Stimulated activated naive CD8-positive, alpha-beta T cell treated with anti-CD3 and anti-CD28 coated beads, Interleukin-15, Interleukin-2, amounts not matched to agents 100 U/mL and 50 U/mL, for 24 hours (primary cell): Measurements from ENCODE around the gene PXMP2.

Experiments used
- ATAC-seq: fragments of 150-1000 bp; cut with Tn5 transposase; one replicate; pipeline ENCODE4 v1.10.0; 2021
- DNase-seq: peaks from one replicate; pipeline ENCODE4 v3.0.0; 2021

PXMP2 gene

GRCh38 chr12:132687211-132688164 is at the start of gene PXMP2, which contains the start of gene POLE:
PXMP2 (plus strand) TSS chr12:132687587; CDS start chr12:132687671, 84 bp downstream.
POLE (minus strand) TSS chr12:132687342; CDS start chr12:132687315, 27 bp downstream.
- peak; percentile 96 for ATAC-seq
- DNase-seq: peak; percentile 97

- ATAC-seq (no peak), DNase-seq (no peak)
These were observed 49.6 kb upstream of the PXMP2 start for GRCh38 chr12:132637811-132638210.

DNA sequence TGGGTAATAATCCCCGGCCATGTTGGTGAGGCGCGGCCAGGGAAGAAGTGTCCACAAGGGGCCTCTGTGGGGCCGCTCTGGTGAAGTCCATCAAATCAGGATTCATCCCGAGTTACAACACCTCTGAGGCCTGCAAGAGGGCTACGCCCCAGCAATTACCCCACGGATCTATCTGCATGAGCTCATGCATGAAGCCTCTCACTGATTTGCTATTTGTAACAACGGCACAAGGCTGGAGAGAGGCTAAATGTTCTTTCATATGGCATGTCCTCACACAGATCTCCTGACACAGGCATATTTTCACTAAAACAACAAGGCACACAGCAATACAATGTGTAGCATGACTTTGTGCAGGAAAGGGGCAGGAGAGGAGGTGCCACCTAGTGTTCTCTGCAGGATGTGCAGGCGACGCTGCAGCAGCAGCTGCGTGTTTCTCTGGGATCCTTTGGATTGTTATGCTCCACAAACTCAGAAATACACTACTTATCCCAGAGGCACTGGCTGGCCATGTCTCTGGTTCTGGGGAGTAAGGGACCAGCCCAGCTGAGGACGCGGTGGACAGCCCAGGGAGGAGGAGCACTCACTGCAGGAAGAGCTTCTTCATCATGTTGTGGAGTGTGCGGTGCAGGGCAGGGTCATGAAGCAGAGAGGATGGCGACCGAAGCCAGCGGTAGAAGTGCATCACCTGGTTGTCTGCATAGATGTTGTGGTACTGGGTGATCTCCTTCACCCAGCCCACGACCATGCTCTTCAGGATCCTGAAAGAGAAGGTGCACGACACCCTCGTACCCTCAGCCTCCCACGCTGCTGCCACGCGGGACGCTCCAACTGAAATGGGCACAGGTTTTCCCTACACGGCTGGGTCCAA is 48.6 kb upstream of the PXMP2 start:
- ATAC-seq: no peak
- no peak for DNase-seq

DNA sequence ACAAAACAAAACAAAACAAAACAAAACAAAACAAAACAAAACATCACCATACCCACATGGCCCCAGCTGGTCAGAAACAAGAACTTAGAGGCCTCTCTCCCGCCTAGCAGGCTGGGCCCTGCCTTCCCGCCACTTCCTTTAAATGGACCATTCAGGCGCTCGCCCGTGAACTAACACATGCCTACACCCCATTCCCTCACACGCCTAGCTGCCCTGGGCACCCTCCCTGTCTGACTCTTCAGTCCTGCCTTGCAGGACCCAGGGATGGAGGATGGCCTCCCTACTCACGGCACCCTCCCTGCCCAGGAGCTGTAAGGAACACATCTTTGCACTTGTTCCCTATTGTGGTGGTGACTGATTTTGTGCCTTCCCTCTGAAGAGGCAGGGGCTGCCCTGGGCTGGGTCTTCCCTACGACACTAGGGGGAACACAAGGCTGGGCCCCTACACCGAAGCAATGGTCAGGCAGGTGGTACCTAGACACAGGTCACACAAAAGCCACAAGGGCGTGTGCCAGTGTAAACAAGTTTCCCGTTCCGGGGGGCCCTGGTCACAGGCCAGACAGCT is 47.3 kb upstream of the PXMP2 start:
- DNase-seq: no peak
- ATAC-seq: no peak

DNA sequence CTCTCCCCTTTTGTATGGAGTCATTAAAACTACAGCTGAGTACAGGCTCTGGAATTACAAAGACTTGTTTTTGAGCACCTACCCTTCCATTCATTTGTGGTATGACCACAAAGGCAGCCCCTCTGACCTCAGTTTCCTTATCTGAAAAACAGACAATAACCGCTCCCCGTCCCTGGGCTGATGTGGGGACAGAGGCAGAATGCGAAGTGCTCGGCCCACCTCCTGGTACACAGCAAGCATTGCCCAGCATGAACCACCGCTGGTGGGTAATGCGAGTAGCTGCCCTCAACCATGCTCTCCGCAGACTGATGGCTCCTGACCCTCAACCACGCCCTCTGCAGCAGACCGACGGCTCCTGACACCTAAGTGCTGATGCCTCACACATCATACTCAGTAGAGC is 46.5 kb upstream of the PXMP2 start:
- ATAC-seq (no peak), DNase-seq (no peak)

- no peak for DNase-seq
- ATAC-seq: no peak
These were observed 45.4 kb upstream of the PXMP2 start for GRCh38 chr12:132641811-132642650.

DNA sequence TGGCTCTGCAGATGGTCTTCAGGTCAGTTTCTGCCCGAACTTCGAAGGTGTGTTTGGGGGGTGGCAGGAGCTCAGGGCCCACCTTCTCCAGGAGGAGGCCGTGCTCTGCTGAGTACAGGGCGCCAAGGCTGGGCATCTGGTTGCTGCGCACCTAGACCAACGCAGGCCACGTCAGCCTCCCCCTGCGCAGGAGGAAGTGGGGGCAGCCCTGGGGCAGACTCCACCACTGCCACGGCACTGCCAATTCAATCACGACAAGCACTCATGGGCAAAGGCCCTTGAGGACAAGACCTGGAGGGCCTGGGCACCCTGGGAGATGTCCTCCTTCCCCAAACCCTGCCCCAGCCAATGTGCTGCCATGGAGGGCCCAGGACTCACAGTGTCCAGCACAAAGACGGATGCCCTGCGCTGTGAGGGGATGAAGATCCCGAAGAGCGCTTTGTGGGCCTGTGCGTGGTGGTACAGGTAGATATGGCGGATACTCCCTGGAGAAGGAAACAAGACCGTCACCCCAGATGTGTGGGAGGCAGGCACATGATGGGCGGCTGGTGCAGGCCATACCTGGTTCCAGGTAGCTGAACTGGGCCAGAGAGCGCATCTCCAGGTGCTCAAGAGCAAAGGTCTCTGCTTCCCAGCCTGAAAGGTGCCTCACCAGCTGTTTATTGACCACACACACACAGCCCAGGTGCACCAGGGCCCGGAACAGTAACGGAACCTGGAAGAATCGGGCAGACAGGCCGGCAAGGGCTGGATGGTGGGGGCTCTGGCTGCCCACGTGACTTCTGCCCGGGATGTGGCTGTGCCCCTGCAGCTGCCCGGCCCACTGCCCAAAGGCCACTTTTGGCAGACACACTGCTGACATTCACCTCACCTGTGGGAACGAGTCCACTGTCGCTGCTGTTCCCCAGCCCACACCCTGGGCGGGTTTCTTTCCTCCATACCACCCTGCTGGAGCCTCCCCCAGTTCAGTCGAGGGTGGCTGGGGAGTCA is 44.2 kb upstream of the PXMP2 start:
- no peak for ATAC-seq
- no peak for DNase-seq

DNA sequence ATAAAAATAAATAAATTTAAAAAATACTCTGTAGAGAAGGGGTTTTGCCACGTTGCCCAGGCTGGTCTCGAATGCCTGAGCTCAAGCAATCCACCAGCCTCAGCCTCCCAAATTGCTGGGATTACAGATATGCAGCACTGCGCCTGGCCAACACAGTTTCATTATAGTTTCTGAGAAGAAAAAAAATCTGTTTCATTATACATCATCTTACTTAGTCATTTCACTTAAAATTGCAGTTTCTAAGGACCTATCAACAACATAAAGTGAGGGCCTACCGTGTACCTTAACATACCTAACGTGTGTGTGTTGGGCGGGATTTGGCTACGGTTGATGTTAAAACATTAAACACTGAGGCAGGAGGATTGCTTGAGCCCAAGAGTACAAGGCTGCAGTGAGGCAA is 40.5 kb upstream of the PXMP2 start:
- no peak for DNase-seq
- ATAC-seq: no peak

- DNase-seq: no peak
- ATAC-seq: no peak
These were observed 39.5 kb upstream of the PXMP2 start for GRCh38 chr12:132647858-132648257.

DNA sequence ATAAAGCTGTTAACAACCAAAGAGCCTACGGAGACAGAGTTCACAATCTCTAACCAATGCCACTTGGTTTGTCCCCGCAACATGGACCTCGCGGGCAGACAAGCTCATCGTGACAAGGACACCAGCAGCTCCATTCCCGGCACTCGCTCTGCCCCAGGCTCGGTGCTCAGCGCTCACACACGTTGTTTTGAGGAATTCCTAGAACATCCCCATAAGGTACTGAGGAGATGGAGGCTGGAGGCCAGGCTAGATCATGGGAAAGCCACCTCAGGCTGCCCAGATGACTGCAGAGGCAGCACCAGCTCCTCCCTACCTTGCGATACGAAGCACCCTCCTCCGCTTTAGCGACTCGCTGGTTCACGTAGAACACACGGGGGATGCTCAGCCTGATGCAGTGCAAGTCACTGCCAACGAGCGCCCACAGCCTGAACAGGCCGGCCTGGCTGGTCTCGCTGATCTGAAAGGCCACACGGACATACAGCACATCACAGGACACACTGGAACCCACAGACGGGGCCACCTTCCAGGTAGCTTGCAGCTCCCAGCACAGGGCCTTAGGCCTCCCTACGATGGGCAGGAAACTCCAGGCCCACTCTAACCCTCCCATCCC is 38.7 kb upstream of the PXMP2 start:
- no peak for ATAC-seq
- DNase-seq: no peak

GRCh38 chr12:132649226-132649945 is 38.0 kb upstream of the PXMP2 start:
- no peak for ATAC-seq
- DNase-seq: no peak

DNA sequence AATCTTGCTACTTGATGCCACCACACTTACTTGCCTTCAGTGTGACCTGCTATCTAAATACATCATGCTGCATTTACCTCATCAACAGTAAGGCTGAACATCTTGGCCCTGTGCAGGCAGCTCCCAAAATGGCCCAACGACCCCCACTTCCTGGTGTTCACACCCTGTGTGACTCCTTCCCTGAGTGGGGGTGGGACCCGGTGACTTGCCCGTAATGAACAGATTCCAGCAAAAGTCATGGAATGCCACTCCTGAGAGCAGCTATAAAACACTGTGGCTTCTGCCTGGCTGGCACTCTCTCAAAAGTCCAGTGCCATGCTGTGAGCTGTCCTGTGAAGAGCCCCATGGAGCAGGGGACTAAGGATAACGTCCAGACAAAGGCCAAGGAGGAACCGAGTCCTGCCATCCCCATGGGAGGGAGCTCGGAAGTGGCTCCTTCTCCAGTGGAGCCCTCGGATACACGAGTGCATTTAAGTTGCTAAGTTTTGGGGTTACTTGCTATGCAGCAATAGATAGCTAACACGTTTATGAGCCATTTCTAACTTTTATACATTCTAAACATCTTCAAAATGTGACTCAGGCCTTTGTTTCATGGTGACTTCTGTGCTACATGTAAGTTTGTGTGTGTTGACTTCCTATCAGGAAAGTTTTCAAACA is 35.8 kb upstream of the PXMP2 start:
- DNase-seq: no peak
- ATAC-seq: no peak

DNA sequence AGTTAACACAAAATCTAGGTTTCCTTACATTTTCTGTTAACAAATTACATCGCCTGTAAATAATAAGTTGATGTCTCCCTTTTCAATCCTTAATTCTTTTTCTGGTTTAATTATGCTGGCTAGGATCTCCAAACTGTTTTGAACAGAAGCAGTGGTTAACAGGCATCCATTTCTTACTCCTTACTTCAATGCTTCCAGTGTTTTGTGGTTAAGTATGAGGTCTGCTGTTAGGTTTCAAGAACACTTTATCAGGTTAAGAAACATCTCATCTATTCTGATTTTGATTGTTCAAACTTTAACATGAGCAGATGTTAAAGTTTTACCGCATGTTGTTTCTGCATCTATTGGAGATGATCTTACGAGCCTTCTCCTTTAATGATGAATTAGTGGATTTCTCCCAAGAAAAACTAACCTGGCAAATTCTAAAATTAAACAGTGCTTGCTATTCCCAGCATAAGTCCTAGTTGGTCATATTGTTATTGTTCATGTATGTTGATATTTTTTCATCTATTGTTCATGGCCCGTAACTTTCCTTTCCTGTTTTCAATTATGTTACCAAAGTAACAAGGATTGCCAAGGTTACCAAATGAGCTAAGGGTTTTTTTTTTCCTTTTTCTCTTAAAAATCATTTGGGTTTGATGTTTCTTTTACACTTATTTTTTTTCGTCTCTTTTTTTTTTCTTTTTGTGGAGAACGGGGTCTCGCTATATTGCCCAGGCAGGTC is 33.7 kb upstream of the PXMP2 start:
- DNase-seq: no peak
- no peak for ATAC-seq

DNA sequence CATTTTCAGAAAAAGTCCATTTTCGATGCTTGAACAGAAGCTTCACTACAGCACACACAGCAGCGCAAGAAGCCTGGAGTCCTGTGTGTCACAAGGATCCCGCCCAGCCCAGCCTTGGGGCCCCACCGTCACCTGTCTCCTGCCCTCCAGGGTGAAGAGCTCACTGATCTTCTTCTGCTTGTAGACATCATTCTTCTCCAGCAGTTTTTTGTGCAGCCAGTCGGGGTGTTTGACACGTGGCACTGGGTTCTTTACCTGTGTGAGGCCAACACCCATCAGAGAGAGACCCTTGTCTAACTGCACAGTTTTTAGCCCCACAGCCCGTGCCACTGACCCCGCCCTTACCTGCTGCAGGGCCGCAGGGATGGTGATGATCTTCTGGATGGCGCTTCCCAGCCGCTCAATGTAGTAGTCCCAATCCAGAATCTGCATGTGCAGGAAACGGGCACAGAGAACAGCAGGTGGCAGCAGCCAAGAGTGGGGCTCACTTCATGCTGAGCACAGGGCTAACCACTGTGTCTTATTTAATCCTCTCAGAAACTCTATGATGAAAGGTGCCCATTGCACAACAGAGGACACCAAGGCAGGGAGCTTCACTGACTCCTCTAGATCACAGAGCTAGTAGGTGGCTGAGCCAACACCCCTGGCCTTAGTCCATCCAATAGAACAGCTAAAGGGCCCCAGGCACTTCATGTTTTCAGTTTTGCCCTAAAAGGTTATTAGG is 30.2 kb upstream of the PXMP2 start:
- ATAC-seq (no peak), DNase-seq (no peak)

DNA sequence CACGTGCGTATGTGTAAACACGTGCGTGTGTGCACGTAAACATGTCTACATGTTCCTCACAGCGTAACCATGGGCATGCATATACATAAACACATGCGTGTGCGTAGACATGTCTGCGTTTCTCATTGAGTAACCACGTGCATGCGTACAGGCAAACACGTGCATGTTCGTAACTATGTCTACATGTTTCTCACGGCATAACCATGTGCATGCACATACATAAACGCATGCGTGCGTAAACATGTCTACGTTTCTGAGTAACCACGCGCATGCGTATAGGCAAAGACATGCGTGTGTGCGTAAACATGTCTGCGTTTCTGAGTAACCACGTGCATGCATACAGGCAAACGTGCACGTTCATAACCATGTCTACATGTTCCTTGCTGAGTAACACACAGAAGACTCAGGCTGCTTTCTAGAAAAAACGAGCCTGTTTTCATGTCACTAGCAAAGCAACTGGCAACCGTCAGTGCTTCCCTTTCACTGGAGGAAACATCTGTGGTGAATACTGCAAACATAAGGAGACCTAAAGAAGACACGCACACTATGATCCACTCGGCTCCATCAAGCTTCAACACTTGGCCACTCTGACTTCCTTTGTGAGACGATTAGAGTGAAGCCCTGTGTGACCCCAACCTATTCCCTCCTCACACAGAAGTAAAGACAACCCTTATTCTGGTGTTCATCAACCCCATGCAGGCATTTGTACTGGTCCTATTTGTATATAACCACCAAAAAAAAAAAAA is 29.1 kb upstream of the PXMP2 start:
- ATAC-seq (no peak), DNase-seq (no peak)

- ATAC-seq (no peak), DNase-seq (no peak)
These were observed 28.2 kb upstream of the PXMP2 start for GRCh38 chr12:132659146-132659545.

GRCh38 chr12:132660052-132660451 is 27.3 kb upstream of the PXMP2 start:
- no peak for ATAC-seq

More at GRCh38 chr12:132660052-132660451, 27.3 kb upstream of the PXMP2 start:
- no peak for DNase-seq
